Stimulated activated CD4-positive, alpha-beta T cell treated with anti-CD3 and anti-CD28 coated beads, Interleukin-1b, Interleukin-23, amount 100 ng/mL, for 24 hours (primary cell): ENCODE measurements around the gene TCTN2.

Experiments used
- DNase-seq, 4 experiments: peaks; one replicate each; pipeline ENCODE4 v3.0.0-alpha.2; 2020; ENCODE audit warnings: low read depth in 4 of 4, low spot score in 1 of 4

TCTN2 gene

GRCh38 chr12:123670882-123671728 is at the start of gene TCTN2:
TSS of gene TCTN2 (plus strand) at chr12:123671113. CDS start at chr12:123671241, 128 bp downstream.
- peak; percentile 88 to 95 (median 90) for DNase-seq

GRCh38 chr12:123621619-123622530 is 49.0 kb upstream of the TCTN2 start:
- DNase-seq, result no peak

DNA sequence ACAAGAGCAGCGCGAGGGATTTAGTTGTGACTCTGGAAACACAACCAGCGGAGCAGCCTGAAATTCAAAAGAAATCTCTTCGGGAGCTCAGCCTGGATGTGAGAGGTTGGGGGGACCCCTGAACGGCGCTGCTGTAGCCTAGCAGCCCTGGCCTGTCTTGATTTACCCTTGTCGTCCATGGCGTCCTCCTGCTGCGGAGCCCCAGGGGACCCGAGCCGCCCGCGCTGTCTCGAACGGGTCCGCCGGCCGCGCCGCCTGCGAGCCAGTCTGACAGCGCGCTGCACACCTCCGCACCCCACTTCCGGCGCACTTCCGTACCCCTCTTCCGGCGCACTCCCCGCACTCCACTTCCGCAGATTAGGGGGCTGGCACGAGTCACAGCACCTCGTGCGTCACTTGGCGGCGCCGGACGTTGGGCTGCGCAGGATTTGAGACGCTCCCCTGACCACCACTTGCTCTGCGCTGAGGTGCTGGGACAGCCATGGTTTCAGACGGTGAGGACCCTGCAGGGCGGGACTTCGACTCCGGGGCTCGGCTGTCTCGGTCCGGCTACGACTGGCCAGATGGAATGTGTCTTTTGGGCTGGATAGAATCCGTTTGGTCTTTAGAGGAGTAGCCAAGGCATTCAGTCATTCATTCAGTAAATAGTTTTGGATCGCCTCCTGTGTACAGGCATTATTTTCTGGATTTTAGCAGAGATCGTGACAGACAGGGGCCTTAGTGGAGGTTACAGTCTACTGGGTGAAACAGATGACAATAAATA is 37.4 kb upstream of the TCTN2 start, which contains the start of the genes EIF2B1 and GTF2H3:
Gene EIF2B1 (minus strand): TSS at position 308 of the 763 bp plus-strand sequence. CDS start 129 bp downstream, at position 179.
Gene GTF2H3 (plus strand): TSS at position 451 of the 763 bp plus-strand sequence. CDS start 31 bp downstream, at position 482.
- DNase-seq, result peak; percentile 89 to 95 (median 93)

- DNase-seq, result no peak
Measured at GRCh38 chr12:123634142-123634561, 36.8 kb upstream of the TCTN2 start.

GRCh38 chr12:123643911-123644310 is 27.0 kb upstream of the TCTN2 start:
- no peak for DNase-seq

GRCh38 chr12:123645380-123645779 is 25.5 kb upstream of the TCTN2 start:
- no peak for DNase-seq

GRCh38 chr12:123645878-123646277 is 25.0 kb upstream of the TCTN2 start:
- DNase-seq, result no peak

GRCh38 chr12:123648401-123648800 is 22.5 kb upstream of the TCTN2 start:
- DNase-seq, result no peak

DNA sequence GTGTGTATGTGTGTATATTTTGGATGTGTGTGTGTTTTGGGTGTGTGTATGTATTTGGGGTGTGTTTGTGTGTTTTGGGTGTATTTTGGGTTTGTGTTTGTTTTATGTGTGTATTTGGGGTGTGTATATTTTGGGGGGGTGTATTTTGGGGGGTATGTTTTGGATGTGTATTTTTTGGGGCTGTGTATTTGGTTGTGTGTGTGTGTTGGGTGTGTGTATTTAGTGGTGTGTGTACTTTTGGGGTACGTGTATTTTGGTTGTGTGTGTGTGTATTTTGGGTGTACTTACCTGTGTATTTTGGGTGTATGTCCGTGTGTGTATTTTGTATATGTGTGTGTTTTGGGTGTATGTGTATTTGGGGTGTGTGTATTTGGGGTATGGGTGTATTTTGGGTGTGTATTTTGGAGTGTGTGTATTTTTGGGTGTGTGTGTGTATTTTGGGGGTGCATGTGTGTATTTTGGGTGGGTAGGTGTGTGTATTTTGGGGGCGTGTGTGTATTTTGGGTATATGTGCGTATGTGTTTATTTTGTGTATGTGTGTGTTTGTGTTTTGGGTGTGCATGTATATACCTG is 16.7 kb upstream of the TCTN2 start:
- DNase-seq, result no peak

DNA sequence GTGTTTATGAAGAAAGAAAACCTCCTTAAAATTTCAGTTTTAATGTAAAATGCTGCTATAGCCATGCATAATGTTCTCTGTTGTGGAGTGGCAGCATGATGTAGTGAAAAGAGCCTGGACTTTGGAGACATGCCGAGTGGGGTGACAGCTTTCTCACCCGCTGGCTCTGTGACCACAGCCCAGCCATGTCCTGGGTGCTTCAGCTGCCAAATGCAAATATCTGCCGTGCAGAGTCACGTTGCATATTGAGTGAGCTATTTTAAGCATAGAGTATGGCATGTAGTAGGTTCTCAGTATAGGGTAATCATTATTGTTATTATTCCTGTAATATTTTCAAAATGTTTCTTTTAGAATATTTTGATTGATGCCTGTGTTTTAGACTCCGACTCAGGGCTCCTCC is 15.5 kb upstream of the TCTN2 start:
- no peak for DNase-seq

GRCh38 chr12:123656392-123656791 is 14.5 kb upstream of the TCTN2 start:
- DNase-seq, result no peak

DNA sequence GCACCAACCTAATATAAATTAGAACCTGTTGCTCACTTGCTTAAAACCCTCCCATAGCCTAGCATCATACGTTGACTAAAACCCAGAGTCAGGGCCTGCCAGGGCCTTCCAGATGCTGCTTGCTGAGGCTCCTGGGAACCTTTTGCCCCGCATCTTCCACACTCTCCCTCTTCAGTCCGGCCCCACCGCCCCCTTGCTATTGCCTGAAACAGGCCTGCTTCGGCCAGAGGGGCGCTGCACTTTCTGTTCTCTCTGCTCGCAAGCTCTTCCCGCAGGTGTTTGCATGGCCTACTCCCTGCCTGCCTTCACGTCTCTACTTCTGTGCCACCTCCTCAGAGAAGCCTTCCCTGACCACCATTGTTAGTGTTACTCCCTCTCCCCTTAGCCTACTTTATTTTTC is 13.7 kb upstream of the TCTN2 start:
- no peak for DNase-seq

DNA sequence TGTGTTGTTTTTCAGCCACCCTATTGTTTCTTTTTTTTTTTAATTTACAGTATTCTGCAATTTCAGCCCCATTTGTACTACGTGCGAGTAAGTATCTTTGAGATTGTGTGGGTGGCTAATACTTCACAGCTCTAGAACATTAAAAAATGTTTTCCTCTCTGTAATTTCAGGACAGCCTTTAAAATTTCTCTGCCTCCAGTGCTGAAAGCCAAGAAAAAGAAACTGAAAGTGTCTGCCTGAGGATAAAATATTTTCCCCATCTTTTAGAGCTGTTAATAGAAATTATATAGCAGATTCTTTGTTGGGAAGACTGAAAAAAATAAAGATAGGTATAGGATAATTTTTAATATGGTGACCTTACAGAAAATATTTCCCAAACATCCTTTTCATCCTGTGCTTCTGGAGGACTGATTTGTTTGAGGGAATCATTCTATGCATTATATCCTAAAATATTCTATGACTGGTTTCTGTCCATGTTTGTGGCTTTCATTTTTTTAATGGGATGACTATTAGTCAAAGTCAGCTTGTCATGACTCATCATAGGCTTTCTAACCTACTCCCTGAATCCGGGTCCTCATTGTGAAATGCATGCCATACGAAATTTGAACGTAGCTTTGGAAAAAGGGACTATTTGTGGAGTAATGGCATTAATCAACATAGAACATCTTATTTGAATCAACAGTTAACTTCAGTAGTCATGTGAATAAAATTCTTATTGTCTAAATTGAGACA is 10.8 kb upstream of the TCTN2 start:
- no peak for DNase-seq

GRCh38 chr12:123667771-123668170 is 3.1 kb upstream of the TCTN2 start:
- no peak for DNase-seq

DNA sequence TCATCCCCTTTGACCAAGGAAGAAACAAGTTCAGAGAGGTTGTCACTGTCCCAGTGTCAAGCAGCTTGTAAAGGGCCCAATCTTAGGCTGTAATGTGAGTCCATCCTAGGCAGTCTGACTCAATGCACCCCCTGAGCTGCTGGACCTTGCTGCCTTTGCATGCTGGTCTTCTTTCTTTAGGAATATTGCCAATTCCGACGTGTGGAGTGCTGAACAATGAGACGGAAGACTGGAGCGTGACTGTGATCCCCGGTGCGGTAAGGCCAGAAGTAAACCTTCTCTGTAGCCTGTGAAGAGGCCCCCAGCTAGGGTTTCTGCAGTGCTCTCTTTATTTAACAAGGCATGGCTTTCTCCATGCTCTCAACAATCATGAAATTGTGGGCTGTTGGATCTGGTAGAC is 963 bp downstream of the TCTN2 start:
- DNase-seq, result no peak

- no peak for DNase-seq
Measured at GRCh38 chr12:123675436-123675835, 4.5 kb downstream of the TCTN2 start.

DNA sequence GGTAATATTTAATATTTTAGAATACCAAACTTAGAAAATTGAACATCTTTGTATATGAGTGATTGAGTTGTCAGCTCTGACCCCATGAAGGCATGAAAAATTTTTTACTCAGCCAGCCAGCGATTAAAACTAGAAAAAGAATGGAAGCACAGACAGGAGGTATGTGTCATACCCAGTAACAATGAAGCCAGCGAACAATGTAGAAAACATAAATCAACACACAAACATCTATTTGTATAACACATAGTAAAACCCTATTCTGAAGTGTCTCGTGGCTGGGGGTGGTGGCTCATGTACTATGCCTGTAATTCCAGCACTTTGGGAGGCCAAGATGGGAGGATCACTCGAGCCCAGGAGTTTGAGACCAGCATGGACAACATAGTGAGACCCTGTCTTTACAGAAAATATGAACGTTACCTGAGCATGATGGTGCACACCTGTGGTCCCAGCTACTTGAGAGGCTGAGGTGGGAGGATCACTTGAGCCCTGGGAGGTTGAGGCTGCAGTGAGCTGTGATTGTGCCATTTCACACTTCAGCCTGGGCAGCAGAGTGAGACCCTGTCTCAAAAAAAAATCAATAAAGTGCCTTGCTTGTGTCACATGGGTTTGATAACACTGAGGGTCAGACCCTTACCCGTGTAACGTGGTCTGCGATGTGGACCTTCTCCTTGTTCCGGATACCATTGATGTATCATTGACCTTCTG is 5.9 kb downstream of the TCTN2 start:
- DNase-seq, result no peak

- DNase-seq, result no peak
Measured at GRCh38 chr12:123678981-123679380, 8.1 kb downstream of the TCTN2 start.

DNA sequence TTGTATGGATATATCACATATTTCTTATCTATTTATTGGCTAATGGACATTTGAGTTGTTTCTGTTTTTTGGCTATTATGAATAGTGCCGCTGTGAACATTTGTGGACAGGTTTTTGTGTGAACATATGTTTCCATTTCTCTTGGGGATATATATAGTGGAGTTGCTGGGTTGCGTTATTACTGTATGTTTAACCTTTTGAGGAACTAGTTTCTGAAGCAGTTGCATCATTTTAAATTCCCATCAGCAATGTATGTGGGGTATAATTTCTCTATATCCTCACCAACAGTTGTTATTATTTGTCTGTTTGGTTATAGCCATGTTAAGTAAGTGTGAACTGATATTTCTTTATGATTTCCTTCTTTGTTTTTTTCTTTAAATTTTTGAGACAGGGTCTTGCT is 10.7 kb downstream of the TCTN2 start:
- DNase-seq, result no peak
